ENCODE measurements around the gene ZSCAN10.

DNA sequence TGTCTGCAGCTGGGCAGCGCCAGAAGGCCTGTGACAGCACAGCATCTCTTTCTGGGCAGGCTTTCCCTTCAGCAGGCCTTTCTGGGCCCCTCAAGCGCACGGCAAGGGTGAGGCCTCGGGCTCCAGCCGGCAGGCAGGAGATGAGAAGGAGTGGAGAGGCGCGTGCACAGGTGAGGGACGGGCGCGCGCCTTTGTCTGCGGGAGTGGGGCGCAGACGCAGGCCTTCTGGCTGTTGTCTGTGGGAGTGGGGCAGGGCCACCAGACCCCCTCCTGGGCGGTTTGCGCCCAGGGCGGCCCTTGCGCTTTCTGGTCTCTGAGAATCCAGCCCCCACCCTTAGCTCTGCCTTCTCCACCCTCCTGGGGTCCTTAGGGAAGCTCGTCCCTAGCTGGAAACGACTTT is 19.8 kb upstream of the ZSCAN10 start:
- no peak for TF ChIP-seq CTCF (conservative IDR thresholded peaks at IDR 0.05 in 1 of 2, IDR thresholded peaks at IDR 0.05 in 1 of 2; ENCODE audit: low read depth in 1 of 2, low read length in 2 of 2)
- TF ChIP-seq EZH2 (IDR thresholded peaks at IDR 0.05; ENCODE audit: low read length, missing control alignments) = no peak
